ENCODE data around the gene STAT1.

Gene STAT1

DNA sequence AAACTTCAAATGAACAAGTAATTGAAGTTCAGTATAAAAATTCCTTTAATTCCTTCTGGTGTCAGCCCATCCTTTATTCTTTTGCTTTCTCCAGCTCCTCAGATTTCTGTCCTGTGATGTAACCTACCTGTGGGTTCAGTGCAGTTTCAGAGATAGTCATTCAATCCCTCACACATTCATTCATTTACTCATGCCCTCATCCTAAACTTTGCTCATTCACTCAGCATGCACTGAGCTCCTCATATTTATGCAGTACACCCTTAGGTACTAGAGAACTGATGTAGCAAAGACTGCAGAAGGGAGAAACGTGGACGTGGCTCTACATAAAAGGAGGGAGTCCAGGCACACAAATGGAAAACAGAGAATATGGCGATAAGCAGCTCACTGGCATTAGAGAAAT is 45.3 kb upstream of the STAT1 start:
- no peaks in the 10 kb centered on the region for H3K4me1 ChIP-seq (ENCODE audit: insufficient read depth, low read length, severe bottlenecking)
- H2AFZ ChIP-seq (ENCODE audit: low read length), result no peak overlapping the region
- no peak overlapping the region for H3K9ac ChIP-seq (ENCODE audit: low read length)
- no peaks in the 10 kb centered on the region for H3K9me3 ChIP-seq (ENCODE audit: low read length)
- H3K36me3 ChIP-seq (ENCODE audit: insufficient read depth, low read length), result no peaks in the 10 kb centered on the region
- H3K79me2 ChIP-seq (ENCODE audit: insufficient read depth, low read length), result no peaks in the 10 kb centered on the region
- H4K20me1 ChIP-seq (ENCODE audit: insufficient read depth, low read length), result no peaks in the 10 kb centered on the region
- H3K9me2 ChIP-seq (ENCODE audit: low read depth, low read length), result no peaks in the 10 kb centered on the region
- no peak overlapping the region for H3K4me3 ChIP-seq (ENCODE audit: low read depth, low read length, poor library complexity, severe bottlenecking)
- H3K27me3 ChIP-seq (ENCODE audit: insufficient read depth, low read length), result no peaks in the 10 kb centered on the region
- no peaks in the 10 kb centered on the region for H3F3A ChIP-seq (ENCODE audit: insufficient read depth, low read length)
- H3K4me2 ChIP-seq (ENCODE audit: low read length), result no peak overlapping the region
- H3K27ac ChIP-seq (ENCODE audit: low read depth, low read length, poor library complexity, severe bottlenecking), result no peak overlapping the region
- no peak for TF ChIP-seq CTCF (IDR thresholded peaks at IDR 0.05; ENCODE audit: low read length)
- no peak for TF ChIP-seq EZH2 (IDR thresholded peaks at IDR 0.05; ENCODE audit: borderline replicate concordance, low read length)

DNA sequence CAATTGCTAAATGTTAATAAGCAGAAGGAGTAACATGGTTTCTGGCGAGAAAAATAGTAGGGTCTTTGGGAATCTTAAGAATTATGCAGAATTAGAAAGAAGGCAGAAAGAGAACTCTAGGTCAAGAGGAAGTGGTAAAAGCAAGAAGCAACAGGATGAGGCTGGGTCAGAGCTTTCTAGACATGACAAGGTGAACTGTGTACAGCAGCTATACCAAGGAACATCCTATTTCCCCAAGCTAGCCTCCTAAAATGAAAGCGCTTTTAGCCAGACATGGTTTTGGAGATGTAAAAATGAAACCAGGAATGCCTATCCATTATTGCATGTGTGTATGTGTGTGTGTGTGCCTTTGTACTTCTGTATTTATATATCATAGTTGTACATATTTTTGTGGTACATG is 42.3 kb upstream of the STAT1 start:
- Histone ChIP-seq H3K9me3 (ENCODE audit: low read length) (no peaks in the 10 kb centered on the region), H3K4me3 (ENCODE audit: low read depth, low read length, poor library complexity, severe bottlenecking) (no peak overlapping the region), H3K27ac (ENCODE audit: low read depth, low read length, poor library complexity, severe bottlenecking) (no peak overlapping the region), H3K9me2 (ENCODE audit: low read depth, low read length) (no peaks in the 10 kb centered on the region), H3K4me2 (ENCODE audit: low read length) (no peak overlapping the region), H4K20me1 (ENCODE audit: insufficient read depth, low read length) (no peaks in the 10 kb centered on the region), H2AFZ (ENCODE audit: low read length) (no peak overlapping the region), H3F3A (ENCODE audit: insufficient read depth, low read length) (no peaks in the 10 kb centered on the region), H3K9ac (ENCODE audit: low read length) (no peak overlapping the region), H3K36me3 (ENCODE audit: insufficient read depth, low read length) (no peaks in the 10 kb centered on the region), H3K27me3 (ENCODE audit: insufficient read depth, low read length) (no peaks in the 10 kb centered on the region), H3K4me1 (ENCODE audit: insufficient read depth, low read length, severe bottlenecking) (no peaks in the 10 kb centered on the region), H3K79me2 (ENCODE audit: insufficient read depth, low read length) (no peaks in the 10 kb centered on the region)
- TF ChIP-seq EZH2 (IDR thresholded peaks at IDR 0.05; ENCODE audit: borderline replicate concordance, low read length), result no peak
- TF ChIP-seq CTCF (IDR thresholded peaks at IDR 0.05; ENCODE audit: low read length), result no peak

GRCh38 chr2:191053256-191053655 is 39.3 kb upstream of the STAT1 start:
- no peak for TF ChIP-seq EZH2 (IDR thresholded peaks at IDR 0.05; ENCODE audit: borderline replicate concordance, low read length)
- no peaks in the 10 kb centered on the region for H3K9me2 ChIP-seq (ENCODE audit: low read depth, low read length)
- H3K27ac ChIP-seq (ENCODE audit: low read depth, low read length, poor library complexity, severe bottlenecking), result no peak overlapping the region
- H3K4me3 ChIP-seq (ENCODE audit: low read depth, low read length, poor library complexity, severe bottlenecking), result no peak overlapping the region
- H3K4me2 ChIP-seq (ENCODE audit: low read length), result no peak overlapping the region
- H3K36me3 ChIP-seq (ENCODE audit: insufficient read depth, low read length), result no peaks in the 10 kb centered on the region
- no peaks in the 10 kb centered on the region for H3K4me1 ChIP-seq (ENCODE audit: insufficient read depth, low read length, severe bottlenecking)
- no peak overlapping the region for H3K9ac ChIP-seq (ENCODE audit: low read length)
- H3K9me3 ChIP-seq (ENCODE audit: low read length), result no peaks in the 10 kb centered on the region
- H3F3A ChIP-seq (ENCODE audit: insufficient read depth, low read length), result no peaks in the 10 kb centered on the region
- H3K79me2 ChIP-seq (ENCODE audit: insufficient read depth, low read length), result no peaks in the 10 kb centered on the region
- H2AFZ ChIP-seq (ENCODE audit: low read length), result no peak overlapping the region
- H4K20me1 ChIP-seq (ENCODE audit: insufficient read depth, low read length), result no peaks in the 10 kb centered on the region
- peaks cover 4% of the 10 kb centered on the region; the same call in 1 of the 2 replicates for H3K27me3 ChIP-seq (ENCODE audit: insufficient read depth, low read length)

Data from OCI-LY1 (cell line).